HG03196 (cell line): Measurements from ENCODE around the gene TNRC6B.
A peak's percentile ranks its signal among the peaks of the same experiment; 100 is the strongest.
"Not testable (repeated sequence)": the region's sequence is repeated elsewhere in the genome, so short reads cannot be mapped to it uniquely, and the experiment has no call there.

ENCODE experiments used
- ATAC-seq: cut with Tn5 transposase; IDR thresholded peaks from one replicate; pipeline ENCODE4 v1.9.1; 2021; ENCODE audit not compliant: unreplicated experiment

The TNRC6B gene

GRCh38 chr22:40177738-40178416 lies at the start of gene TNRC6B:
TNRC6B (plus strand) TSS chr22:40177925; CDS start chr22:40178136, 211 bp downstream.
- ATAC-seq: peak; percentile 82

GRCh38 chr22:40128989-40129388 lies 48.7 kb upstream of the TNRC6B start:
- ATAC-seq: no peak

GRCh38 chr22:40137132-40137531 lies 40.6 kb upstream of the TNRC6B start:
- ATAC-seq: no peak

GRCh38 chr22:40138866-40139265 lies 38.9 kb upstream of the TNRC6B start:
- no peak for ATAC-seq

- no peak for ATAC-seq
Observed at GRCh38 chr22:40147388-40148176, 30.1 kb upstream of the TNRC6B start.

- ATAC-seq: no peak
Observed at GRCh38 chr22:40153192-40153591, 24.5 kb upstream of the TNRC6B start.

- ATAC-seq: no peak
Observed at GRCh38 chr22:40153705-40154104, 24.0 kb upstream of the TNRC6B start.

- ATAC-seq: no peak
Observed at GRCh38 chr22:40156001-40156516, 21.7 kb upstream of the TNRC6B start.

GRCh38 chr22:40156682-40157081 lies 21.0 kb upstream of the TNRC6B start:
- ATAC-seq: not testable (repeated sequence)

GRCh38 chr22:40157330-40157945 lies 20.3 kb upstream of the TNRC6B start:
- no peak for ATAC-seq

- ATAC-seq: no peak
Observed at GRCh38 chr22:40161194-40161593, 16.5 kb upstream of the TNRC6B start.

- not testable (repeated sequence) for ATAC-seq
Observed at GRCh38 chr22:40165537-40165936, 12.2 kb upstream of the TNRC6B start.

- ATAC-seq: no peak
Observed at GRCh38 chr22:40175611-40176244, 2.0 kb upstream of the TNRC6B start.

- no peak for ATAC-seq
Observed at GRCh38 chr22:40176921-40177737, 596 bp upstream of the TNRC6B start.

- no peak for ATAC-seq
Observed at GRCh38 chr22:40178417-40179409, 988 bp downstream of the TNRC6B start.

- no peak for ATAC-seq
Observed at GRCh38 chr22:40179526-40179925, 1.8 kb downstream of the TNRC6B start.

- no peak for ATAC-seq
Observed at GRCh38 chr22:40180403-40180802, 2.7 kb downstream of the TNRC6B start.

GRCh38 chr22:40181323-40181722 lies 3.6 kb downstream of the TNRC6B start:
- ATAC-seq: no peak

- no peak for ATAC-seq
Observed at GRCh38 chr22:40182231-40182835, 4.6 kb downstream of the TNRC6B start.
